B cell (primary cell): ENCODE measurements around the gene CAMTA1. TPM values are rescaled to one million over a fixed set of nuclear protein-coding genes. Genes with fewer than 3 reads are reported as not detected.

Source experiments
- ATAC-seq: fragments of 200-7000 bp; cut with Tn5 transposase; one replicate; pipeline ENCODE4 v1.10.0; 2021; ENCODE audit warnings: low read depth, mild to moderate bottlenecking, moderate number of reproducible peaks, moderate library complexity
- CTCF ChIA-PET: fragments of 350-600 bp; sonication (Branson Sonifier 250); formaldehyde crosslinking; loops from one replicate; lab custom pipeline; 2021; ENCODE audit warnings: antibody characterized with exemption, inconsistent platforms; lab: Charles Lee
- POLR2A ChIA-PET: fragments of 350-600 bp; sonication (Branson Sonifier 250); formaldehyde crosslinking; loops from one replicate; lab custom pipeline; 2021; ENCODE audit warnings: antibody characterized with exemption; lab: Charles Lee
- DNase-seq: peaks from one replicate; pipeline ENCODE4 v3.0.0; 2013
- H2AFZ ChIP-seq: 2 replicates; pipeline ENCODE4 v1.6.1; 2012; ENCODE audit warnings: mild to moderate bottlenecking, low read depth, low read length; ENCODE audit not compliant: insufficient read depth, poor library complexity, severe bottlenecking
- H3K27ac ChIP-seq, 2 donors: 1 replicate in 1 of 2; 2 replicates in 1 of 2; pipeline ENCODE4 v1.5.1; 2012 to 2013; ENCODE audit warnings: low read length in 2 of 2, mild to moderate bottlenecking in 2 of 2, moderate library complexity in 1 of 2
- H3K27me3 ChIP-seq, 4 experiments: fragments of 200-600 bp in 1 of 4; sonication (generic) in 1 of 4; replicated peaks in 1 of 4; 1 replicate in 2 of 4; 2 replicates in 2 of 4; pipeline versions ENCODE4 v1.6.1 to v1.7.0; 2013 to 2016; ENCODE audit warnings: low read length in 3 of 4, mild to moderate bottlenecking in 2 of 4, mixed read lengths in 1 of 4, moderate library complexity in 1 of 4; ENCODE audit not compliant: insufficient read depth in 4 of 4, control insufficient read depth in 3 of 4; ENCODE audit errors: control extremely low read depth in 1 of 4
- H3K36me3 ChIP-seq, 2 experiments: replicated peaks in 1 of 2; 1 replicate in 1 of 2; 2 replicates in 1 of 2; pipeline versions ENCODE4 v1.6.1 to v1.7.1; 2013; ENCODE audit warnings: low read length in 1 of 2; ENCODE audit not compliant: insufficient read depth in 2 of 2, control insufficient read depth in 1 of 2; ENCODE audit errors: control extremely low read depth in 1 of 2, extremely low read depth in 1 of 2
- H3K4me1 ChIP-seq, 2 donors: fragments of 200-600 bp in 1 of 2; sonication (generic) in 1 of 2; 1 replicate in 1 of 2; 2 replicates in 1 of 2; pipeline versions ENCODE4 v1.5.1 to v1.6.1; 2013 to 2017; ENCODE audit warnings: low read length in 2 of 2; ENCODE audit not compliant: control insufficient read depth in 2 of 2, insufficient read depth in 2 of 2
- H3K4me2 ChIP-seq: replicated peaks from 2 replicates; pipeline ENCODE3; 2012; ENCODE audit warnings: mild to moderate bottlenecking, low read depth, low read length; ENCODE audit not compliant: poor library complexity, severe bottlenecking
- H3K4me3 ChIP-seq, 5 experiments: fragments of 200-600 bp in 1 of 5; sonication (generic) in 1 of 5; 1 replicate in 3 of 5; 2 replicates in 2 of 5; pipeline versions ENCODE4 v1.5.1 to v1.7.0; 2011 to 2016; ENCODE audit warnings: low read length in 4 of 5, mild to moderate bottlenecking in 4 of 5, low read depth in 2 of 5, control low read depth in 1 of 5, moderate library complexity in 1 of 5; ENCODE audit not compliant: insufficient read depth in 1 of 5; ENCODE audit errors: control extremely low read depth in 1 of 5, extremely low read depth in 1 of 5
- H3K79me2 ChIP-seq: fragments of 200-600 bp; sonication (generic); one replicate; pipeline ENCODE4 v1.6.0; 2016; ENCODE audit warnings: low read length; ENCODE audit not compliant: control insufficient read depth, insufficient read depth
- H3K9ac ChIP-seq: fragments of 200-600 bp; sonication (generic); 2 replicates; pipeline ENCODE4 v1.6.1; 2017; ENCODE audit warnings: mild to moderate bottlenecking, low read length, moderate library complexity
- H3K9me3 ChIP-seq, 3 donors: one replicate each; pipeline versions ENCODE4 v1.6.1 to v1.7.1; 2013; ENCODE audit warnings: low read length in 2 of 3; ENCODE audit not compliant: control insufficient read depth in 2 of 3, insufficient read depth in 1 of 3; ENCODE audit errors: control extremely low read depth in 1 of 3
- H4K20me1 ChIP-seq: 2 replicates; pipeline ENCODE4 v1.6.0; 2012; ENCODE audit warnings: mild to moderate bottlenecking, low read length; ENCODE audit not compliant: insufficient read depth, control insufficient read depth, poor library complexity, severe bottlenecking
- H3K27ac Mint-ChIP-seq: one replicate; pipeline ENCODE4 v1.8.0; 2021; ENCODE audit warnings: mixed read lengths
- H3K27me3 Mint-ChIP-seq: one replicate; pipeline ENCODE4 v1.8.0; 2021; ENCODE audit warnings: mixed read lengths
- H3K4me1 Mint-ChIP-seq: one replicate; pipeline ENCODE4 v1.8.0; 2021; ENCODE audit warnings: mixed read lengths
- H3K4me3 Mint-ChIP-seq: one replicate; pipeline ENCODE4 v1.8.0; 2021; ENCODE audit warnings: mixed read lengths
- H3K9me3 Mint-ChIP-seq: one replicate; pipeline ENCODE4 v1.8.0; 2022; ENCODE audit warnings: mixed read lengths; ENCODE audit not compliant: insufficient read depth
- CTCF ChIP-seq: fragments of 200-600 bp; IDR thresholded peaks from one replicate; pipeline ENCODE4 v1.8.0; 2022; ENCODE audit warnings: antibody characterized with exemption, mild to moderate bottlenecking
- EZH2 ChIP-seq: IDR thresholded peaks from 2 replicates; pipeline ENCODE4 v1.6.1; 2012; ENCODE audit warnings: borderline replicate concordance, low read depth, mild to moderate bottlenecking, moderate library complexity, low read length; ENCODE audit not compliant: insufficient read depth, poor library complexity, severe bottlenecking
- WGBS: methylation state at CpG from one replicate; pipeline ENCODE4 v1.1.5; 2013; ENCODE audit warnings: missing lambda C conversion rate; ENCODE audit not compliant: insufficient coverage; 5-methylcytosine and 5-hydroxymethylcytosine counted together
- intact Hi-C: fragments of 100-400 bp; cut with micrococcal nuclease; formaldehyde crosslinking; loops from one replicate; pipeline ENCODE4 v1.10.0; 2022
- polyA plus RNA-seq: library from polyadenylated mRNA; depleted of rRNA; stranded (reverse); fragments of >200 nt; gene quantifications from 2 replicates; pipeline ENCODE4 v1.2.3, GENCODE V29; 2012
- total RNA-seq, 2 donors: library from RNA; stranded (reverse); fragments of 120-200 nt in 1 of 2; gene quantifications; 1 replicate in 1 of 2; 2 replicates in 1 of 2; pipeline versions ENCODE4 v1.2.3 to v1.2.4, GENCODE V29; 2013 to 2022

The CAMTA1 gene
- total and polyA plus RNA-seq, 2 donors (not counting 1 experiment from before 2014, with no cell fraction given): 42.2 to 45.7 TPM

DNA sequence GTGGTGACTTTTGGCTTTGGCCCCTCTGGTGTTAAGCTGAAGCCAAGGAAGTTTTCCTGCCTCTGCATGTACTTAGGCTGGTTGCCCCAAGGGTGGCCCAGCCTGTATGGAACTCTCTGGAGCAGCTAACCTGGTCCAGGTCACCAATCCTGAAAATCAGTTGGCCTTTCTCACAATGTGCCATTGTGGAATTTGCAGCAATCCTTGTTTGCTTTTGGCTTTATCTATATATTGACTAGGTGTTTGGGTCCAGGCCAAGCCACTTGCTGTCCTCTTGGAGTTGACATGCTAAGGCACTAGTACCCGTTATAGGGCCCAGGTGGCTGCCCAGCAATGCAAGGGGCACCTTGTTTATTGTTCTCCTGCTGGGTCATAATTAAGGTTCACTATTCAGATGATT, 124.6 kb downstream of the CAMTA1 start:
- TF ChIP-seq CTCF: no peak
- TF ChIP-seq EZH2: no peak
- ATAC-seq (no peak), DNase-seq (no peak)
- H3K4me2 ChIP-seq: no peak overlapping the region
- H4K20me1 ChIP-seq: no peaks in the 10 kb centered on the region
- Mint-ChIP-seq H3K4me3 (no peak overlapping the region), H3K4me1 (no peaks in the 10 kb centered on the region), H3K27me3 (peaks cover 16% of the 10 kb centered on the region), H3K27ac (no peak overlapping the region), H3K9me3 (no peaks in the 10 kb centered on the region)
- H3K36me3 ChIP-seq: no peaks in the 10 kb centered on the region
- H3K79me2 ChIP-seq: no peaks in the 10 kb centered on the region
- H2AFZ ChIP-seq: no peak overlapping the region
- no peak overlapping the region for H3K4me3 ChIP-seq
- ChIA-PET POLR2A (no interaction called here), CTCF (interaction anchor here (1.5 kb wide), 1 partner anchor 19 kb away, joined by 7 read pairs; no protein-coding TSS in a partner anchor)
- no peak overlapping the region for H3K9ac ChIP-seq
- H3K27ac ChIP-seq: no peak overlapping the region
- no peaks in the 10 kb centered on the region for H3K4me1 ChIP-seq
- peaks cover 0 to 3% (median 0%) of the 10 kb centered on the region in 3 donors for H3K9me3 ChIP-seq
- 100% methylated on average over 1 of the region's 1 CpG for WGBS
- intact Hi-C loops: no loop called here
- no peaks in the 10 kb centered on the region for H3K27me3 ChIP-seq

- Histone ChIP-seq H3K9me3 (peaks cover 0 to 3% (median 0%) of the 10 kb centered on the region in 3 donors), H3K36me3 (no peaks in the 10 kb centered on the region), H3K9ac (no peak overlapping the region), H3K4me1 (no peaks in the 10 kb centered on the region), H3K4me3 (no peak overlapping the region), H2AFZ (no peak overlapping the region), H3K4me2 (no peak overlapping the region), H3K27me3 (peaks cover 0 to under 1% (median 0%) of the 10 kb centered on the region in 4 experiments), H3K27ac (no peak overlapping the region), H3K79me2 (no peaks in the 10 kb centered on the region), H4K20me1 (no peaks in the 10 kb centered on the region)
- H3K27ac Mint-ChIP-seq: no peak overlapping the region
- H3K27me3 Mint-ChIP-seq: peaks cover 22% of the 10 kb centered on the region
- no peak overlapping the region for H3K4me3 Mint-ChIP-seq
- H3K9me3 Mint-ChIP-seq: no peaks in the 10 kb centered on the region
- DNase-seq (no peak), ATAC-seq (no peak)
- TF ChIP-seq CTCF (no peak), EZH2 (no peak)
- no peaks in the 10 kb centered on the region for H3K4me1 Mint-ChIP-seq
- intact Hi-C loops: no loop called here
- ChIA-PET POLR2A (no interaction called here), CTCF (no interaction called here)
- WGBS: 92% methylated on average over 13 of the region's 14 CpGs
These were observed 126.0 kb downstream of the CAMTA1 start for GRCh38 chr1:6911021-6911941.
